HEK293T (cell line): ENCODE data around the gene ZNF771.
"Not testable (repeated sequence)": the region's sequence is repeated elsewhere in the genome, so short reads cannot be mapped to it uniquely, and the experiment has no call there.

Experiments used
- CTCF ChIA-PET: fragments of 350-600 bp; formaldehyde crosslinking; extraction: SDS; loops from one replicate; lab custom pipeline; 2021; ENCODE audit warnings: antibody characterized with exemption, inconsistent platforms; lab: Yijun Ruan, JAX
- POLR2A ChIA-PET: fragments of 350-600 bp; formaldehyde crosslinking; extraction: SDS; loops from one replicate; lab custom pipeline; 2020; ENCODE audit warnings: antibody characterized with exemption, inconsistent platforms; lab: Yijun Ruan, JAX
- DNase-seq: peaks from one replicate; pipeline ENCODE4 v3.0.0; 2012; ENCODE audit warnings: mixed read lengths; ENCODE audit errors: extremely low spot score
- ARNT ChIP-seq: fragments of 450-650 bp; IDR thresholded peaks from 2 replicates; pipeline ENCODE4 v1.6.1; 2017; ENCODE audit warnings: mild to moderate bottlenecking
- BHLHE40 ChIP-seq: fragments of 450-650 bp; IDR thresholded peaks from 2 replicates; pipeline ENCODE4 v1.6.1; 2016; ENCODE audit warnings: mild to moderate bottlenecking, moderate library complexity, borderline replicate concordance
- CTBP1 ChIP-seq: fragments of 450-650 bp; IDR thresholded peaks from 2 replicates; pipeline ENCODE4 v1.6.1; 2016; ENCODE audit warnings: borderline replicate concordance
- ELF4 ChIP-seq: fragments of 450-650 bp; IDR thresholded peaks from 2 replicates; pipeline ENCODE4 v1.6.1; 2017; ENCODE audit warnings: antibody characterized with exemption
- FOXA1 ChIP-seq: fragments of 450-650 bp; IDR thresholded peaks from 2 replicates; pipeline ENCODE4 v1.6.1; 2016; ENCODE audit warnings: mild to moderate bottlenecking
- FOXK2 ChIP-seq: fragments of 450-650 bp; IDR thresholded peaks from 2 replicates; pipeline ENCODE4 v1.6.1; 2016; ENCODE audit warnings: mild to moderate bottlenecking
- FOXM1 ChIP-seq: fragments of 450-650 bp; IDR thresholded peaks from 2 replicates; pipeline ENCODE4 v1.6.1; 2017; ENCODE audit warnings: mild to moderate bottlenecking, borderline replicate concordance
- HDGF ChIP-seq: fragments of 450-650 bp; IDR thresholded peaks from 2 replicates; pipeline ENCODE4 v1.6.1; 2017; ENCODE audit warnings: antibody characterized with exemption, borderline replicate concordance
- L3MBTL2 ChIP-seq: fragments of 450-650 bp; conservative IDR thresholded peaks from 2 replicates; pipeline ENCODE4 v1.6.1; 2016; ENCODE audit warnings: mild to moderate bottlenecking
- LEF1 ChIP-seq: fragments of 450-650 bp; IDR thresholded peaks from 2 replicates; pipeline ENCODE4 v1.6.1; 2017; ENCODE audit warnings: mild to moderate bottlenecking, borderline replicate concordance
- NFRKB ChIP-seq: fragments of 450-650 bp; IDR thresholded peaks from 2 replicates; pipeline ENCODE4 v1.6.1; 2016; ENCODE audit warnings: mild to moderate bottlenecking, moderate library complexity
- SP1 ChIP-seq: fragments of 450-650 bp; IDR thresholded peaks from 2 replicates; pipeline ENCODE4 v1.6.1; 2017
- SUZ12 ChIP-seq: fragments of 450-650 bp; IDR thresholded peaks from 2 replicates; pipeline ENCODE4 v1.6.1; 2016; ENCODE audit warnings: mild to moderate bottlenecking
- TARDBP ChIP-seq: fragments of 450-650 bp; IDR thresholded peaks from 2 replicates; pipeline ENCODE4 v1.6.1; 2016
- ZNF384 ChIP-seq: fragments of 450-650 bp; IDR thresholded peaks from 2 replicates; pipeline ENCODE4 v1.6.1; 2016
- TF ChIP-seq, protein P1 (sequence below): fragments of 450-650 bp; IDR thresholded peaks from 2 replicates; pipeline ENCODE4 v1.6.1; 2016

ZNF771 gene

DNA sequence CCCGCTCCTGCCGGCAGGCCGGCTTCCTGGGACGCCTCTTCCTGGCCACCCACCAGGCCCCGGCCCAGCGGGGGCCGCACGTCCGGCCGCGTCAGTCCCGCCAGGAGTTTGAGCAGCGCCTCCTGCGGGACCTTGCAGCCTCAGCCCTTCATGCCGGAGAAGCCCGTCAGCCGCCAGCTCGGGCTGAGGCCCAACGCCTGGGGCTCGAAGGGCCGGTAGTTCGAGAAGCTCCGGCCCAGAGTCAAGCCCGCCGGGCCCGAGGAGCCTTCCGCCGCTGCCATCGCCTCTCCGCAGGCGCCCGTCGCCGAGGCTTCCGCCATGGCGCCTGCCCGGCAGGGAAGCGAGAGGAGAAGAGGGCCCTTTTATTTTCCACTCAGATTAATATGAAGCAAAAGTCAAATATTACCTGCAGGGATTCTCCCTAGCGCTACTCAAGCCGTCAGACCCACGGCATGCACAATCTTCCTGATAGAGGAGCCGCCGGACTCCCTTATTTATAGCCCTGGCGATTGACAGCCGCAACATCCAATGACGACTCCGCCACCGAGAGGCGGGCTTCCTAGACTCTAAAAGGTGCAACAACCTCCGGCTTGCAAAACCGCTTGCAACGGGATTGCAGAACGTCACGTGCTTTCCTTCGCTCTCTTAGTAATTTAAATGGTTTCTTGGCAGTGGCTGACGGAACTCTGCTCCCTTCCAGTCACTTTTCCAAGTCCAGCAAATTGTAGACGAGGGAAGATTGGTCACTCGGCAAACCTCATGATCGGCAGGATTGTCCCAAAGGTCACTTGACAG, 38.2 kb downstream of the ZNF771 start, which contains the start of gene SEPHS2:
Gene SEPHS2, minus strand, starts transcription at position 467 of the 795 bp plus-strand sequence. Its CDS starts 147 bp downstream, at position 320.
- ChIA-PET CTCF (interaction anchor here (1.2 to 2.7 kb wide), 3 partner anchors 16 to 170 kb away, joined by 3 to 13 read pairs (median 3); partner anchors contain the start of genes DCTPP1 and ZNF764), POLR2A (interaction anchor here (0.9 to 6.9 kb wide), 25 partner anchors 8 to 214 kb away, joined by 3 to 50 read pairs (median 5); partner anchors contain the start of genes DCTPP1, ZNF689, ZNF747 and ZNF764)
- TF ChIP-seq, protein P1, sequence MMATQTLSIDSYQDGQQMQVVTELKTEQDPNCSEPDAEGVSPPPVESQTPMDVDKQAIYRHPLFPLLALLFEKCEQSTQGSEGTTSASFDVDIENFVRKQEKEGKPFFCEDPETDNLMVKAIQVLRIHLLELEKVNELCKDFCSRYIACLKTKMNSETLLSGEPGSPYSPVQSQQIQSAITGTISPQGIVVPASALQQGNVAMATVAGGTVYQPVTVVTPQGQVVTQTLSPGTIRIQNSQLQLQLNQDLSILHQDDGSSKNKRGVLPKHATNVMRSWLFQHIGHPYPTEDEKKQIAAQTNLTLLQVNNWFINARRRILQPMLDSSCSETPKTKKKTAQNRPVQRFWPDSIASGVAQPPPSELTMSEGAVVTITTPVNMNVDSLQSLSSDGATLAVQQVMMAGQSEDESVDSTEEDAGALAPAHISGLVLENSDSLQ = peak; percentile 100
- TF ChIP-seq L3MBTL2 (peak; percentile 99), ELF4 (peak; percentile 85), FOXM1 (no peak), BHLHE40 (no peak)
- DNase-seq = peak; percentile 98

DNA sequence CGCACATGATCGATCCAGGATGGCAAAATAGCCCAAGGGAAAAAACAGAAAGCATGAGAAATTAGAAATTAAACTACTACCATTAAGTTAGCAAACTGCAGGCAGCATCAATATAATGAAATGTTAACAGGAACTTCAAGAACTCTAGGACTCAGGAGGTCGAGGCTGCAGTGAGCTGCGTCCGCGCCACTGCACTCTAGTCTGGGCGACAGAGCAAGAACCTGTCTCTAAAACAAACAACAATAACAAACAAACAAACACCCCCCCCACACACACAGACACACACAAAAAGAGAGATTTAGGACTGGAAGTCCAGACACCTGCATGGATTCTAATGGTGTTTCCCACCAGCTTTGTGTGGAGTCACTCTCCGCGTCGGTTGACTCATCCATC, 38.8 kb downstream of the ZNF771 start:
- DNase-seq = no peak
- TF ChIP-seq L3MBTL2 = peak; percentile 4
- TF ChIP-seq FOXK2 = no peak
- POLR2A ChIA-PET = interaction anchor here (0.8 to 6.9 kb wide), 10 partner anchors 11 to 214 kb away, joined by 3 to 50 read pairs (median 5); partner anchors contain the start of genes DCTPP1 and ZNF747
- CTCF ChIA-PET = interaction anchor here (1.2 to 2.7 kb wide), 3 partner anchors 16 to 169 kb away, joined by 3 to 13 read pairs (median 3); partner anchors contain the start of genes DCTPP1 and ZNF764

DNA sequence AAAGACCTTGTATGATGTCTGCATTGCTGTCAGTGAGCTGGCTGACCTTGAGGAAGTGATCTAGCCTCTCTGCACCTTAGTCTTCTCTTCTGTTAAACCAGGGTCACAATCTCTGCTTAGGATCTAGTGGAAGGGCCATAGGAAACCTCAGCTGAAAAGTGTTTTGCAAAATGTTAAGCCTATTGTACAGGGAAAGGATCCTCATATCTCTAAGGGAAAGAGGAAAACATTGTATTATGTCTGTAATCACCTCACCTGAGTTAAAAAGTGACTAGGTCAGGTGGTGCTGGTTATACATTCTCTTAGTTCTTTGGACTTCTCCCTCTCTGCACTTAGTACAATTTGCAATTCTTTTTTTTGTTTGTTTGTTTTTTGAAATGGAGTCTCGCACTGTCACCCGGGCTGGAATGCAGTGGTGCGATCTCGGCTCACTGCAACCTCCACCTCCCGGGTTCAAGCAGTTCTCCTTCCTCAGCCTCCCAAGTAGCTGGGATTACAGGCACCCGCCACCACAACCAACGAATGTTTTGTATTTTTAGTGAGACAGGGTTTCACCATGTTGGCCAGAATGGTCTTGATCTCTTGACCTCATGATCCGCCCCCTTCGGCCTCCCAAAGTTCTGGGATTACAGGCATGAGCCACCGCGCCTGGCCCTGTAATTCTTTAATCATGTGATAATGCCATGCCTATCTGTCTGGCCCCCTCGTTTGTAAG, 40.3 kb downstream of the ZNF771 start:
- ChIA-PET POLR2A (interaction anchor here (0.9 to 6.9 kb wide), 5 partner anchors 9 to 86 kb away, joined by 3 to 50 read pairs (median 9); partner anchors contain the start of gene DCTPP1), CTCF (interaction anchor here (0.6 to 2.7 kb wide), 4 partner anchors 17 to 168 kb away, joined by 3 to 13 read pairs (median 3); partner anchors contain the start of gene DCTPP1)
- TF ChIP-seq FOXK2 (no peak), BHLHE40 (no peak), SP1 (no peak), LEF1 (no peak), ELF4 (no peak), FOXA1 (no peak), CTBP1 (no peak), SUZ12 (no peak), ZNF384 (no peak), NFRKB (no peak), HDGF (no peak)
- TF ChIP-seq, protein P1 = no peak
- DNase-seq = no peak

DNA sequence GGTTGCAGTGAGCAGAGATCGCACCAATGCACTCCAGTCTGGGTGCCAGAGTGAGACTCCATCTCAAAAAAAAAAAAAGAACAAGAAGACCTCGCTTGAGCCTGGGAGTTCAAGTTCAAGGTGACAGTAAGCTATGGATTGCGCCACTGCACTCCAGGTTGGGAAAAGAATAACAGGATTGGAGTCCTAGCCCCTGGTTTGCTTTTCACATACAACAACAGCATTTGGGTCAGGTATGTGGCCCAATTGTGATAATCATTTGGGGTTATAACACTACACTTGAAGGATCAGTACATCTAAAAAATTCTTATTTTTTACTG, 41.7 kb downstream of the ZNF771 start:
- TF ChIP-seq SP1 (no peak), ARNT (no peak), NFRKB (no peak), FOXK2 (no peak), LEF1 (no peak)
- POLR2A ChIA-PET = interaction anchor here (1.4 to 1.8 kb wide), 5 partner anchors 19 to 163 kb away, joined by 3 to 6 read pairs (median 5); partner anchors contain the start of genes DCTPP1, ZNF689, ZNF747 and ZNF764
- no peak for DNase-seq

DNA sequence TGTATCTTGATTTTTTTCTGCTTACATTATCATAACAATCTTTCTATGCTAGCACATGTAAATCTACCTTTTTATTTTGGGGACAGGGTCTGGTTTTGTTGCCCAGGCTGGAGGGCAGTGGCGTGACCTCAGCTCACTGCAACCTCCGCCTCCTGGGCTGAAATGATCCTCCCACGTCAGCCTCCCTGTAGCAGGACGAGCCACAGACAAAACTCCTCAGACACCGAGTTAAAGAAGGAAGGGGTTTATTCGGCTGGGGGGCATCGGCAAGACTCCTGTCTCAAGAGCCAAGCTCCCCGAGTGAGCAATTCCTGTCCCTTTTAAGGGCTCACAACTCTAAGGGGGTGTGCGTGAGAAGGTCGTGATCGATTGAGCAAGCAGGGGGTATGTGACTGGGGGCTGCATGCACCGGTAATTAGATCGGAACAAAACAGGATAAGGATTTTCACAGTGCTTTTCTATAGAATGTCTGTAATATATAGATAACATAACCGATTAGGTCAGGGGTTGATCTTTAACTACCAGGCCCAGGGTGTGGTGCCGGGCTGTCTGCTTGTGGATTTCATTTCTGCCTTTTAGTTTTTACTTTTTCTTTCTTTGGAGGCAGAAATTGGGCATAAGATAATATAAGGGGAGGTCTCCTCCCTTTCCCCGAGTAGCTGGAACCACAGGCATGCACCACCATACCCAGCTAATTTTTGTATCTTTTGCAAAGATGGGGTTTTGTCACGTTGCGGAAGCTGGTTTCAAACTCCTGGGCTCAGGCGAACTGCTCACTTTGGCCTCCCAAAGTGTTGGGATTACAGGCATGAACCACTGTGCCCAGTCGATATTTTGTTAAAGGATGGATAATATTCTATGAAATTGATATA, 45.5 kb downstream of the ZNF771 start:
- not testable (repeated sequence) for DNase-seq
- CTCF ChIA-PET = interaction anchor here (0.7 to 1.5 kb wide), 2 partner anchors 110 to 162 kb away, joined by 3 to 5 read pairs; no protein-coding TSS in a partner anchor
- POLR2A ChIA-PET = interaction anchor here (0.5 to 1.5 kb wide), 6 partner anchors 8 to 104 kb away, joined by 3 to 5 read pairs (median 3); partner anchors contain the start of gene DCTPP1

More for the DNA sequence above, 41.7 kb downstream of the ZNF771 start:
- CTCF ChIA-PET = interaction anchor here (0.6 to 1.4 kb wide), 4 partner anchors 19 to 166 kb away, joined by 3 to 9 read pairs (median 7); partner anchors contain the start of gene DCTPP1

DNA sequence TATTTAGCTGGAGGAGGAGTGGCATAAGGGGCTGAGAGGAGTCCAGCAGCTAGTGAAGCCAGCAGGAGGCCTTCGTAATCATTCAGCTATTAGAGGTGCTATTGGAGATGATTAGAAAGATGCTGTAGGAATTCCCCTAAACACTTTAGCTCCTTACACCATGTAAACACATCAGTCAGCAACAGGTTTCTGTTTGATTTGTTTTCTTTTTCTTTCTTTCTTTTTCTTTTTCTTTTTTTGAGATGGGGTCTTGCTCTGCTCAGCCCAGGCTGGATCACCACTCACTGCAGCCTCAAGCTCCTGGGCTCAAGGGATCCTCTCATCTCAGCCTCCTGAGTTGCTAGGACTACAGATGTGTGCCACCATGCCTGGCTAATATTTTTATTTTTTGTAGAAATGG, 48.9 kb downstream of the ZNF771 start:
- DNase-seq = no peak
- ChIA-PET CTCF (interaction anchor here (0.8 to 1.1 kb wide), 2 partner anchors 46 to 727 kb away, joined by 3 read pairs; no protein-coding TSS in a partner anchor), POLR2A (interaction anchor here (1.1 to 2.7 kb wide), 5 partner anchors 10 to 102 kb away, joined by 4 to 9 read pairs (median 4); partner anchors contain the start of gene DCTPP1)
- no peak for TF ChIP-seq FOXK2
- TF ChIP-seq FOXA1 = no peak
- no peak for TF ChIP-seq BHLHE40
- no peak for TF ChIP-seq CTBP1
- no peak for TF ChIP-seq SUZ12
- no peak for TF ChIP-seq TARDBP
- TF ChIP-seq, protein P1 = no peak
- TF ChIP-seq ELF4 = no peak
